ENCODE data around the gene RPL35. TPM values are rescaled to one million over a fixed set of nuclear protein-coding genes. Genes with fewer than 3 reads are reported as not detected.
"Not testable (repeated sequence)": the region's sequence is repeated elsewhere in the genome, so short reads cannot be mapped to it uniquely, and the experiment has no call there.

The RPL35 gene
- polyA plus RNA-seq, 1 of the 3 experiments (the other 2 are of a cell fraction), result 5,348 TPM

- H4K20me1 ChIP-seq (ENCODE audit: insufficient read depth), result no peaks in the 10 kb centered on the region
- 73% methylated on average over 6 of the region's 18 CpGs for WGBS (ENCODE audit: low lambda C conversion rate)
- H3K27me3 ChIP-seq (ENCODE audit: insufficient read depth), result no peaks in the 10 kb centered on the region
- H3K9ac ChIP-seq, result no peak overlapping the region
- ChIA-PET POLR2A (interaction anchor here (1.0 kb wide), 1 partner anchor 15 kb away, joined by 4 read pairs; no protein-coding TSS in a partner anchor), CTCF (interaction anchor here (0.7 to 33.6 kb wide), 19 partner anchors 10 to 303 kb away, joined by 3 to 1436 read pairs (median 5); partner anchors contain the start of genes NR6A1, OLFML2A, SCAI and WDR38)
- H3K36me3 ChIP-seq (replicated peaks in 1 of 2; ENCODE audit: control insufficient read depth in 1 of 2, insufficient read depth in 2 of 2, low read length in 1 of 2), result no peaks in the 10 kb centered on the region
- H3K4me3 ChIP-seq (ENCODE audit: low read depth in 2 of 2, low read length in 1 of 2), result no peak overlapping the region
- TF ChIP-seq CTCF (IDR thresholded peaks at IDR 0.05) (peak; percentile 65), TCF12 (IDR thresholded peaks at IDR 0.05) (no peak), JUND (IDR thresholded peaks at IDR 0.05) (no peak)
- H3K27ac ChIP-seq (ENCODE audit: low read depth in 2 of 2, low read length in 1 of 2), result no peak overlapping the region
- no peaks in the 10 kb centered on the region for H3K79me2 ChIP-seq (ENCODE audit: insufficient read depth)
- H2AFZ ChIP-seq (ENCODE audit: low read depth), result no peak overlapping the region
- no peak overlapping the region for H3K4me2 ChIP-seq
- peak; percentile 42 for DNase-seq
- peaks cover 2% of the 10 kb centered on the region for H3F3A ChIP-seq (replicated peaks; ENCODE audit: insufficient read depth)
- peaks cover 4 to 5% of the 10 kb centered on the region in 2 experiments; a peak in 3 of 4 replicates for H3K4me1 ChIP-seq (ENCODE audit: control insufficient read depth in 1 of 2, insufficient read depth in 2 of 2, low read depth in 1 of 2, low read length in 1 of 2)
- no peaks in the 10 kb centered on the region for H3K9me3 ChIP-seq
- H3K9me2 ChIP-seq, result no peaks in the 10 kb centered on the region
These were observed 21.4 kb downstream of the RPL35 start for GRCh38 chr9:124840300-124840833.

- Histone ChIP-seq H3K9me3 (no peaks in the 10 kb centered on the region), H3K9ac (no peak overlapping the region), H3K4me3 (ENCODE audit: low read depth in 2 of 2, low read length in 1 of 2) (no peak overlapping the region), H4K20me1 (ENCODE audit: insufficient read depth) (no peaks in the 10 kb centered on the region), H3K4me2 (no peak overlapping the region), H3K4me1 (ENCODE audit: control insufficient read depth in 1 of 2, insufficient read depth in 2 of 2, low read depth in 1 of 2, low read length in 1 of 2) (peaks cover 11% of the 10 kb centered on the region in 2 experiments; a peak in 3 of 4 replicates), H3K27me3 (ENCODE audit: insufficient read depth) (no peaks in the 10 kb centered on the region), H3K79me2 (ENCODE audit: insufficient read depth) (no peaks in the 10 kb centered on the region), H3K36me3 (replicated peaks in 1 of 2; ENCODE audit: control insufficient read depth in 1 of 2, insufficient read depth in 2 of 2, low read length in 1 of 2) (no peaks in the 10 kb centered on the region), H3K27ac (ENCODE audit: low read depth in 2 of 2, low read length in 1 of 2) (no peak overlapping the region), H3K9me2 (no peaks in the 10 kb centered on the region), H3F3A (replicated peaks; ENCODE audit: insufficient read depth) (peaks cover 8% of the 10 kb centered on the region), H2AFZ (ENCODE audit: low read depth) (no peak overlapping the region)
- ChIA-PET POLR2A (interaction anchor here (1.0 kb wide), 1 partner anchor 16 kb away, joined by 4 read pairs; no protein-coding TSS in a partner anchor), CTCF (interaction anchor here (0.9 to 33.6 kb wide), 16 partner anchors 10 to 304 kb away, joined by 3 to 1436 read pairs (median 6); partner anchors contain the start of genes NR6A1, OLFML2A, SCAI and WDR38)
- 81% methylated on average over 9 of the region's 12 CpGs for WGBS (ENCODE audit: low lambda C conversion rate)
- DNase-seq, result peak; percentile 77
- TF ChIP-seq RAD21 (IDR thresholded peaks at IDR 0.05; ENCODE audit: low read length) (peak; percentile 31), RXRA (IDR thresholded peaks at IDR 0.05; ENCODE audit: borderline replicate concordance, low read depth) (no peak), FOXJ3 (CRISPR knock-in tag; IDR thresholded peaks at IDR 0.05) (no peak), CTCF (IDR thresholded peaks at IDR 0.05) (peak; percentile 63)
These were observed 22.0 kb downstream of the RPL35 start for GRCh38 chr9:124839612-124840299.

GRCh38 chr9:124838567-124839275 lies 23.0 kb downstream of the RPL35 start:
- H3K9me2 ChIP-seq; POLR2A ChIA-PET; H3K79me2 ChIP-seq (ENCODE audit: insufficient read depth); DNase-seq; H3K36me3 ChIP-seq (replicated peaks in 1 of 2; ENCODE audit: control insufficient read depth in 1 of 2, insufficient read depth in 2 of 2, low read length in 1 of 2); H2AFZ ChIP-seq (ENCODE audit: low read depth); H4K20me1 ChIP-seq (ENCODE audit: insufficient read depth); H3K27me3 ChIP-seq (ENCODE audit: insufficient read depth); H3K4me3 ChIP-seq (ENCODE audit: low read depth in 2 of 2, low read length in 1 of 2); H3K4me2 ChIP-seq; H3K27ac ChIP-seq (ENCODE audit: low read depth in 2 of 2, low read length in 1 of 2); H3K9ac ChIP-seq; H3K9me3 ChIP-seq: not testable (repeated sequence)
- Histone ChIP-seq H3F3A (replicated peaks; ENCODE audit: insufficient read depth) (peaks cover 13% of the 10 kb centered on the region), H3K4me1 (ENCODE audit: control insufficient read depth in 1 of 2, insufficient read depth in 2 of 2, low read depth in 1 of 2, low read length in 1 of 2) (peaks cover 14 to 16% of the 10 kb centered on the region in 2 experiments; a peak in 3 of 4 replicates)
- CTCF ChIA-PET, result interaction anchor here (1.1 to 33.6 kb wide), 5 partner anchors 9 to 63 kb away, joined by 3 to 1436 read pairs (median 18); partner anchors contain the start of genes NR6A1, OLFML2A and WDR38
- WGBS (ENCODE audit: low lambda C conversion rate), result 95% methylated on average over 19 of the region's 52 CpGs

GRCh38 chr9:124838132-124838531 lies 23.6 kb downstream of the RPL35 start:
- H3K4me3 ChIP-seq (ENCODE audit: low read depth in 2 of 2, low read length in 1 of 2); POLR2A ChIA-PET; H3K27me3 ChIP-seq (ENCODE audit: insufficient read depth); H3K4me2 ChIP-seq; H3K9me3 ChIP-seq; H3K9me2 ChIP-seq; H4K20me1 ChIP-seq (ENCODE audit: insufficient read depth); H3K79me2 ChIP-seq (ENCODE audit: insufficient read depth); H3K9ac ChIP-seq; H2AFZ ChIP-seq (ENCODE audit: low read depth); H3K27ac ChIP-seq (ENCODE audit: low read depth in 2 of 2, low read length in 1 of 2); DNase-seq; H3K36me3 ChIP-seq (replicated peaks in 1 of 2; ENCODE audit: control insufficient read depth in 1 of 2, insufficient read depth in 2 of 2, low read length in 1 of 2): not testable (repeated sequence)
- CTCF ChIA-PET, result interaction anchor here (1.1 to 33.6 kb wide), 3 partner anchors 15 to 62 kb away, joined by 3 to 1436 read pairs (median 353); partner anchors contain the start of genes NR6A1, OLFML2A and WDR38
- 89% methylated on average over 5 of the region's 5 CpGs for WGBS (ENCODE audit: low lambda C conversion rate)
- Histone ChIP-seq H3F3A (replicated peaks; ENCODE audit: insufficient read depth) (peaks cover 15% of the 10 kb centered on the region), H3K4me1 (ENCODE audit: control insufficient read depth in 1 of 2, insufficient read depth in 2 of 2, low read depth in 1 of 2, low read length in 1 of 2) (peaks cover 14 to 17% of the 10 kb centered on the region in 2 experiments; a peak in 3 of 4 replicates)

Data from SK-N-SH (cell line).